Stimulated activated effector memory CD8-positive, alpha-beta T cell treated with anti-CD3 and anti-CD28 coated beads, Interleukin-12 subunit alpha, Interleukin-12 subunit beta, amount 100 ng/mL, for 72 hours (primary cell): ENCODE results near the gene DDX25.
"Not testable (repeated sequence)": the region's sequence is repeated elsewhere in the genome, so short reads cannot be mapped to it uniquely, and the experiment has no call there.

Experiments used
- ATAC-seq: fragments of 150-1000 bp; cut with Tn5 transposase; 2 replicates; pipeline ENCODE4 v1.10.0; 2021
- DNase-seq, 2 donors: peaks; one replicate each; pipeline ENCODE4 v3.0.0; 2021 to 2022; ENCODE audit warnings: low spot score in 2 of 2
- H3K27ac Mint-ChIP-seq: one replicate; pipeline ENCODE4 v1.8.0; 2022; ENCODE audit warnings: mild to moderate bottlenecking, mixed read lengths
- H3K36me3 Mint-ChIP-seq: one replicate; pipeline ENCODE4 v1.8.0; 2022; ENCODE audit warnings: mild to moderate bottlenecking, mixed read lengths
- H3K4me1 Mint-ChIP-seq: one replicate; pipeline ENCODE4 v1.8.0; 2022; ENCODE audit warnings: mixed read lengths
- H3K4me3 Mint-ChIP-seq: one replicate; pipeline ENCODE4 v1.8.0; 2022; ENCODE audit warnings: mild to moderate bottlenecking, mixed read lengths
- H3K9me3 Mint-ChIP-seq: one replicate; pipeline ENCODE4 v1.8.0; 2022; ENCODE audit warnings: mixed read lengths

The DDX25 gene

GRCh38 chr11:125903711-125904659 lies at the start of gene DDX25:
TSS of gene DDX25 (plus strand) at chr11:125904508. CDS start at chr11:125904518, 10 bp downstream.
- H3K9me3 Mint-ChIP-seq: no peaks in the 10 kb centered on the region
- peak within 1 kb of the TSS; percentile 93 for H3K4me3 Mint-ChIP-seq
- DNase-seq: no peak
- peaks cover 37% of the 10 kb centered on the region for H3K36me3 Mint-ChIP-seq
- H3K4me1 Mint-ChIP-seq: peaks cover 28% of the 10 kb centered on the region
- peak; percentile 65 for ATAC-seq
- H3K27ac Mint-ChIP-seq: peak within 1 kb of the TSS; percentile 94

GRCh38 chr11:125857670-125858069 lies 46.6 kb upstream of the DDX25 start:
- H3K4me3 Mint-ChIP-seq, H3K9me3 Mint-ChIP-seq, H3K27ac Mint-ChIP-seq, H3K36me3 Mint-ChIP-seq, ATAC-seq, H3K4me1 Mint-ChIP-seq, DNase-seq: not testable (repeated sequence)

- not testable (repeated sequence) for DNase-seq, H3K4me3 Mint-ChIP-seq, H3K27ac Mint-ChIP-seq, H3K9me3 Mint-ChIP-seq, H3K36me3 Mint-ChIP-seq, ATAC-seq, H3K4me1 Mint-ChIP-seq
Measured at GRCh38 chr11:125862786-125863185, 41.5 kb upstream of the DDX25 start.

- not testable (repeated sequence) for H3K9me3 Mint-ChIP-seq, DNase-seq, H3K4me1 Mint-ChIP-seq, H3K36me3 Mint-ChIP-seq, ATAC-seq, H3K4me3 Mint-ChIP-seq, H3K27ac Mint-ChIP-seq
Measured at GRCh38 chr11:125865354-125865753, 39.0 kb upstream of the DDX25 start.

GRCh38 chr11:125869521-125869920 lies 34.8 kb upstream of the DDX25 start:
- Mint-ChIP-seq H3K4me3 (no peak overlapping the region), H3K27ac (no peak overlapping the region), H3K9me3 (peaks cover 3% of the 10 kb centered on the region), H3K4me1 (no peaks in the 10 kb centered on the region), H3K36me3 (no peaks in the 10 kb centered on the region)
- ATAC-seq: no peak
- DNase-seq: no peak

GRCh38 chr11:125871391-125872137 lies 32.7 kb upstream of the DDX25 start:
- no peak overlapping the region for H3K4me3 Mint-ChIP-seq
- no peak overlapping the region for H3K27ac Mint-ChIP-seq
- DNase-seq (peak in 1 of 2 donors; percentile 61), ATAC-seq (peak; percentile 55)
- H3K9me3 Mint-ChIP-seq: peaks cover 3% of the 10 kb centered on the region
- H3K4me1 Mint-ChIP-seq: no peaks in the 10 kb centered on the region
- H3K36me3 Mint-ChIP-seq: no peaks in the 10 kb centered on the region

- Mint-ChIP-seq H3K9me3 (peaks cover 3% of the 10 kb centered on the region), H3K4me1 (no peaks in the 10 kb centered on the region), H3K36me3 (no peaks in the 10 kb centered on the region), H3K27ac (no peak overlapping the region), H3K4me3 (no peak overlapping the region)
- ATAC-seq: no peak
- no peak for DNase-seq
Measured at GRCh38 chr11:125872138-125872491, 32.2 kb upstream of the DDX25 start.

GRCh38 chr11:125873881-125874555 lies 30.3 kb upstream of the DDX25 start:
- Mint-ChIP-seq H3K36me3 (no peaks in the 10 kb centered on the region), H3K4me1 (no peaks in the 10 kb centered on the region), H3K27ac (no peak overlapping the region), H3K4me3 (no peak overlapping the region), H3K9me3 (peaks cover 3% of the 10 kb centered on the region)
- ATAC-seq (no peak), DNase-seq (no peak)

- H3K4me1 Mint-ChIP-seq: no peaks in the 10 kb centered on the region
- ATAC-seq: peak; percentile 74
- H3K9me3 Mint-ChIP-seq: peaks cover 3% of the 10 kb centered on the region
- no peaks in the 10 kb centered on the region for H3K36me3 Mint-ChIP-seq
- no peak overlapping the region for H3K27ac Mint-ChIP-seq
- H3K4me3 Mint-ChIP-seq: no peak overlapping the region
- DNase-seq: peak in 1 of 2 donors; percentile 57
Measured at GRCh38 chr11:125874556-125875124, 29.7 kb upstream of the DDX25 start.

GRCh38 chr11:125881291-125881690 lies 23.0 kb upstream of the DDX25 start:
- no peaks in the 10 kb centered on the region for H3K4me1 Mint-ChIP-seq
- no peak overlapping the region for H3K4me3 Mint-ChIP-seq
- H3K27ac Mint-ChIP-seq: no peak overlapping the region
- DNase-seq (no peak), ATAC-seq (no peak)
- H3K9me3 Mint-ChIP-seq: no peaks in the 10 kb centered on the region
- no peaks in the 10 kb centered on the region for H3K36me3 Mint-ChIP-seq

- ATAC-seq (no peak), DNase-seq (no peak)
- no peak overlapping the region for H3K27ac Mint-ChIP-seq
- H3K9me3 Mint-ChIP-seq: no peaks in the 10 kb centered on the region
- peaks cover 16% of the 10 kb centered on the region for H3K36me3 Mint-ChIP-seq
- no peak overlapping the region for H3K4me3 Mint-ChIP-seq
- peaks cover 12% of the 10 kb centered on the region for H3K4me1 Mint-ChIP-seq
Measured at GRCh38 chr11:125883375-125883774, 20.9 kb upstream of the DDX25 start.

- Mint-ChIP-seq H3K36me3 (peaks cover 20% of the 10 kb centered on the region), H3K4me3 (peak overlapping the region; percentile 85), H3K9me3 (no peaks in the 10 kb centered on the region), H3K27ac (peak overlapping the region; percentile 98), H3K4me1 (peaks cover 22% of the 10 kb centered on the region)
- ATAC-seq (peak; percentile 59), DNase-seq (no peak)
Measured at GRCh38 chr11:125886997-125887372, 17.3 kb upstream of the DDX25 start.

- Mint-ChIP-seq H3K4me1 (peaks cover 22% of the 10 kb centered on the region), H3K9me3 (no peaks in the 10 kb centered on the region), H3K4me3 (peak within 1 kb of the TSS; percentile 85), H3K36me3 (peaks cover 27% of the 10 kb centered on the region), H3K27ac (peak within 1 kb of the TSS; percentile 98)
- peak; percentile 98 to 100 for DNase-seq
- ATAC-seq: peak; percentile 93
Measured at GRCh38 chr11:125887373-125888324, 16.7 kb upstream of the DDX25 start, which contains the start of gene HYLS1. TSS of gene HYLS1 (plus strand) at chr11:125887668. CDS start at chr11:125899369, 11,701 bp downstream.

- no peak for DNase-seq
- Mint-ChIP-seq H3K9me3 (no peaks in the 10 kb centered on the region), H3K4me1 (peaks cover 27% of the 10 kb centered on the region), H3K27ac (no peak overlapping the region), H3K4me3 (no peak overlapping the region), H3K36me3 (peaks cover 56% of the 10 kb centered on the region)
- ATAC-seq: no peak
Measured at GRCh38 chr11:125890447-125891100, 13.7 kb upstream of the DDX25 start.
